Measurements from ENCODE around the gene GDF10. TPM values are rescaled to one million over a fixed set of nuclear protein-coding genes. Genes with fewer than 3 reads are reported as not detected.

GDF10 gene
- total RNA-seq, 6 experiments from 2014 or later, result not detected

GRCh38 chr10:47285381-47286115, 14.4 kb upstream of the GDF10 start:
- ATAC-seq (no peak), DNase-seq (no peak)
- no peaks in the 10 kb centered on the region for H3K36me3 ChIP-seq
- H3K4me1 ChIP-seq, result no peaks in the 10 kb centered on the region
- no peak overlapping the region for H3K4me3 ChIP-seq
- TF ChIP-seq, protein P1, sequence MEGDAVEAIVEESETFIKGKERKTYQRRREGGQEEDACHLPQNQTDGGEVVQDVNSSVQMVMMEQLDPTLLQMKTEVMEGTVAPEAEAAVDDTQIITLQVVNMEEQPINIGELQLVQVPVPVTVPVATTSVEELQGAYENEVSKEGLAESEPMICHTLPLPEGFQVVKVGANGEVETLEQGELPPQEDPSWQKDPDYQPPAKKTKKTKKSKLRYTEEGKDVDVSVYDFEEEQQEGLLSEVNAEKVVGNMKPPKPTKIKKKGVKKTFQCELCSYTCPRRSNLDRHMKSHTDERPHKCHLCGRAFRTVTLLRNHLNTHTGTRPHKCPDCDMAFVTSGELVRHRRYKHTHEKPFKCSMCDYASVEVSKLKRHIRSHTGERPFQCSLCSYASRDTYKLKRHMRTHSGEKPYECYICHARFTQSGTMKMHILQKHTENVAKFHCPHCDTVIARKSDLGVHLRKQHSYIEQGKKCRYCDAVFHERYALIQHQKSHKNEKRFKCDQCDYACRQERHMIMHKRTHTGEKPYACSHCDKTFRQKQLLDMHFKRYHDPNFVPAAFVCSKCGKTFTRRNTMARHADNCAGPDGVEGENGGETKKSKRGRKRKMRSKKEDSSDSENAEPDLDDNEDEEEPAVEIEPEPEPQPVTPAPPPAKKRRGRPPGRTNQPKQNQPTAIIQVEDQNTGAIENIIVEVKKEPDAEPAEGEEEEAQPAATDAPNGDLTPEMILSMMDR (IDR thresholded peaks at IDR 0.05), result no peak
- TF ChIP-seq POLR2A (IDR thresholded peaks at IDR 0.05), result no peak
- no peaks in the 10 kb centered on the region for H3K27me3 ChIP-seq
- H3K27ac ChIP-seq, result no peak overlapping the region
- WGBS (ENCODE audit: insufficient coverage, low coverage, low lambda C conversion rate, missing lambda C conversion rate), result 51% methylated on average over 8 of the region's 8 CpGs
- H3K9me3 ChIP-seq, result no peaks in the 10 kb centered on the region
- intact Hi-C loops (cut with DNase I), result no loop called here

- no peak for TF ChIP-seq POLR2A (IDR thresholded peaks at IDR 0.05)
- TF ChIP-seq, protein P1 (IDR thresholded peaks at IDR 0.05), result no peak
- H3K4me3 ChIP-seq, result no peak overlapping the region
- DNase-seq, result no peak
These were observed 13.9 kb upstream of the GDF10 start for GRCh38 chr10:47286116-47286505.

DNA sequence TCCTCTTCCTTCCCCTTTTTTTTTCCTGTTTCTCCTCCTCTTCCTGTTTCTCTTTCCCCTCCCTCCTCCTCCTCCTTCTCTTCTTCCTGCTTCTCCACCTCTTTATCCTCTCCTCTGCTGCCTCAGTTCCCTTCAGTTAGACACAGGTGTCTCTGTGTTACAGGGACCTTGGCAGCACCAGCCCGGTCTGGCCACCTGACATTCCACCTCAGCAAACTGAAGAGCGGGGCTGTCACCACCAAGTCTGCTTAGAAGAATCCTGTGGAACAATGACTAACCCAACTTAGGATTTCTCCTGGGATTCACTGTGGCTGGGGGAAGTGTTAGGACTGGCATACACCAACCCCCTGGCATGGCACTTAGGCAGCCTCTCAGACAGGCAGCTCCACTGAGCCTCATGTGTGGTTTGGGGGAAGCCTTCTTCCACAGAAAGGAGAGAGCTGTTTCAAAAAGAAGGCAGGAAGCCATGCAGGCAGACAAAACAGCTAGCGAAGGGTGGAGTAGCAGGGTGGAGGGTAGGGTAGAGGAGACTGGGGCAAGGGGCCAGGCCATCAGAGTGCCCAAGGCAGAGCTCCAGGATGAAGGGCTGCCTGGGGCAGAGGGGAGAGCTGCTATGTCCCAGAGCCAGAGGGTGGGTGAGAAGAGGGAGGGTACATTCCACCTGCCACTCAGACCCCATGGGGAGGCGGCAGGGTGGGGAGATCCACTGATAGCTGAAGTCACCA, 13.2 kb upstream of the GDF10 start:
- ATAC-seq (no peak), DNase-seq (no peak)
- no peaks in the 10 kb centered on the region for H3K36me3 ChIP-seq
- H3K4me3 ChIP-seq, result no peak overlapping the region
- TF ChIP-seq POLR2A (IDR thresholded peaks at IDR 0.05), result no peak
- TF ChIP-seq, protein P1 (IDR thresholded peaks at IDR 0.05), result no peak
- intact Hi-C loops (cut with DNase I), result no loop called here
- 67% methylated on average over 3 of the region's 4 CpGs for WGBS (ENCODE audit: insufficient coverage, low coverage, low lambda C conversion rate, missing lambda C conversion rate)
- H3K27me3 ChIP-seq, result no peaks in the 10 kb centered on the region
- no peak overlapping the region for H3K27ac ChIP-seq
- H3K4me1 ChIP-seq, result no peaks in the 10 kb centered on the region
- no peaks in the 10 kb centered on the region for H3K9me3 ChIP-seq

More at GRCh38 chr10:47286116-47286505, 13.9 kb upstream of the GDF10 start:
- H3K9me3 ChIP-seq, result no peaks in the 10 kb centered on the region
- H3K27me3 ChIP-seq, result no peaks in the 10 kb centered on the region
- intact Hi-C loops (cut with DNase I), result no loop called here
- no peaks in the 10 kb centered on the region for H3K36me3 ChIP-seq
- no peaks in the 10 kb centered on the region for H3K4me1 ChIP-seq
- 57% methylated on average over 1 of the region's 4 CpGs for WGBS (ENCODE audit: insufficient coverage, low coverage, low lambda C conversion rate, missing lambda C conversion rate)
- no peak overlapping the region for H3K27ac ChIP-seq
- no peak for ATAC-seq

GRCh38 chr10:47287365-47287802, 12.6 kb upstream of the GDF10 start:
- H3K27ac ChIP-seq, result no peak overlapping the region
- H3K27me3 ChIP-seq, result no peaks in the 10 kb centered on the region
- ATAC-seq, result no peak
- no peak for DNase-seq
- H3K4me1 ChIP-seq, result no peaks in the 10 kb centered on the region
- intact Hi-C loops (cut with DNase I), result no loop called here
- H3K4me3 ChIP-seq, result no peak overlapping the region
- TF ChIP-seq POLR2A (IDR thresholded peaks at IDR 0.05), result no peak
- TF ChIP-seq, protein P1 (IDR thresholded peaks at IDR 0.05), result no peak
- no peaks in the 10 kb centered on the region for H3K36me3 ChIP-seq
- H3K9me3 ChIP-seq, result no peaks in the 10 kb centered on the region
- no CpG with 5 or more reads among the region's 12 CpGs for WGBS (ENCODE audit: insufficient coverage, low coverage, low lambda C conversion rate, missing lambda C conversion rate)
